Rectal smooth muscle tissue (tissue), 1 donor: ENCODE results near the gene PROC.
"Not testable (repeated sequence)": the region's sequence is repeated elsewhere in the genome, so short reads cannot be mapped to it uniquely, and the experiment has no call there.

Source experiments
- H3K27ac ChIP-seq: one replicate; pipeline ENCODE4 v1.7.0; 2013; ENCODE audit warnings: low read depth, low read length, inconsistent platforms
- H3K27me3 ChIP-seq: one replicate; pipeline ENCODE4 v1.7.0; 2013; ENCODE audit warnings: low read length; ENCODE audit not compliant: control insufficient read depth, insufficient read depth
- H3K36me3 ChIP-seq: one replicate; pipeline ENCODE4 v1.7.0; 2013; ENCODE audit warnings: low read length; ENCODE audit not compliant: control insufficient read depth, insufficient read depth
- H3K4me1 ChIP-seq: one replicate; pipeline ENCODE4 v1.7.0; 2013; ENCODE audit warnings: low read length; ENCODE audit not compliant: control insufficient read depth, insufficient read depth
- H3K4me3 ChIP-seq: one replicate; pipeline ENCODE4 v1.7.0; 2013; ENCODE audit warnings: low read length
- H3K9ac ChIP-seq: one replicate; pipeline ENCODE4 v1.7.0; 2013; ENCODE audit warnings: low read length

The PROC gene

GRCh38 chr2:127449898-127450297 is 31.7 kb downstream of the PROC start:
- Histone ChIP-seq H3K4me1 (no peaks in the 10 kb centered on the region), H3K27ac (no peak overlapping the region), H3K36me3 (no peaks in the 10 kb centered on the region), H3K4me3 (no peak overlapping the region), H3K9ac (no peak overlapping the region), H3K27me3 (no peaks in the 10 kb centered on the region)

DNA sequence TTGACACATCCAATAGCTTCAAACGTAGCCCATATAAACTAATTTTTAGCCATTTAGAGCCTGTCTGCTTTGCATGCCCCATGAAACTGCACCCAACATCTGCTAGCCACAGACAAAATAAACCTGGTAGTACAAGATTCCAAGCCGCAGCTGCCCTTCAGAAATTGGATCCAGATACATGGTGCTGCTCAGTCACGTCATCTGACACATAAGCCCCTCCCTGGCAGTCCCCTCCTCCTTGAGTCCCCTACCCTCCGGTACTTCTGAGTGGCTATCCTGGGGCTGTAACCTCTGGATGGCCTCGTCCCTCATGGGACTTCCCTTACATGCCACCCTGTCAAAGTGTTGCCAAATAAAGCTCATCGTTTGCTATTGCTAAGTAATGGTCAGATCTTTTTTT is 33.8 kb downstream of the PROC start:
- no peaks in the 10 kb centered on the region for H3K4me1 ChIP-seq

DNA sequence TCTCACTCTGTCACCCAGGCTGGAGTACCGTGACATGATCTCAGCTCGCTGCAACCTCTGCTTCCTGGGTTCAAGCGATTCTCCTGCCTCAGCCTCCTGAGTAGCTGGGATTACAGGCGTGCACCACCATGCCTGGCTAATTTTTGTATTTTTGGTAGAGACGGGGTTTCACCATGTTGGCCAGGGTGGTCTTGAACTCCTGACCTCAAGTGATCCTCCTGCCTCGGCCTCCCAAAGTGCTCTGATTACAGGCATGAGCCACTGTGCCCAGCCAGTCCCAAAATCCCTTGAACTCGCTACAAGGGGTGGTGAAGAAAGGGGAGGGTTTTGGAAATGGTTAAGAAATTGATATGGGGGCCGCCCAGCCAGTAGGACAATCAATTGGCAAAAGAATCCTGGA is 34.2 kb downstream of the PROC start:
- not testable (repeated sequence) for H3K27ac ChIP-seq, H3K9ac ChIP-seq, H3K27me3 ChIP-seq, H3K4me1 ChIP-seq, H3K4me3 ChIP-seq, H3K36me3 ChIP-seq

More for the DNA sequence above, 33.8 kb downstream of the PROC start:
- no peak overlapping the region for H3K9ac ChIP-seq
- H3K36me3 ChIP-seq, result no peaks in the 10 kb centered on the region
- H3K27ac ChIP-seq, result no peak overlapping the region
- no peak overlapping the region for H3K4me3 ChIP-seq
- H3K27me3 ChIP-seq, result no peaks in the 10 kb centered on the region

- Histone ChIP-seq H3K27me3 (no peaks in the 10 kb centered on the region), H3K9ac (no peak overlapping the region), H3K4me1 (no peaks in the 10 kb centered on the region), H3K27ac (no peak overlapping the region), H3K36me3 (no peaks in the 10 kb centered on the region), H3K4me3 (no peak overlapping the region)
These were observed 34.8 kb downstream of the PROC start for GRCh38 chr2:127453013-127453391.

DNA sequence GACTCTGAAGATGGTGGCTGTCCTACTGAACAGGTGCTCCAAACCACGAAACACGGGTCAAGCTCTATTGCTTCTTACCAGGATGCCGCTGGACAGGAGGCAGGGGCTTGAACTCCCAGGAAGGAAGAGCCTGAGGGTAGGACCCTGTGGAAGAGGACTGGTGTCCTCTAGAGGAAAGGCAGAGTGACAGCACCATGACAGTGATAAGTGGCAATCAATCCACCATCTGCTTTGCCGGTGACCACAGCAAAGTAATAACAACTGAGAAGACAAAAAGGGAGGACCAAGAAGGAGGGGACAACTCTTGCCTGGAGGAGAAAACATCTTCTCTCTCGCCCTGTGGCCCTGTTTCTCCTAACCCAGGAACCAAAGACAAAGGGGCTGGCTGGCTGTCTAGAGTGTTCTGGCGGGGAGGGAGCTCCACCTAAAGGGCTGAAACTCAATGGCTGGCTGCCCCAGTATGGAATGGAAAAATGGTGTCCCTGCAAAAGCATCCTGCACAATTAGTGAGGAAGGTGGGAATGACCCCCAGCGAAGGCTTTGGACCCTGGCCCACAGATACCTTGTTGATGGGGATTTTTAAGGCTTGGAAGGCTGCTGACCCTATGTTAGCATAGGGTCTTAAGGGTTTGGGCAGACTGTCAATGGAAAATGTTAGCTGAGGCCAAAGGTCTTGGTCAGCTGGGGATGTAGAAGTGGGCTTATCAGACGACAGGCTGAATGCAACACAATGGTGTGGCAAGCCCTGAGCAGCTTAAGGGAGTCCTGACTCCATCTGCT is 35.4 kb downstream of the PROC start:
- H3K27me3 ChIP-seq, result no peaks in the 10 kb centered on the region
- no peaks in the 10 kb centered on the region for H3K36me3 ChIP-seq
- no peak overlapping the region for H3K4me3 ChIP-seq
- H3K4me1 ChIP-seq, result no peaks in the 10 kb centered on the region
- no peak overlapping the region for H3K27ac ChIP-seq
- H3K9ac ChIP-seq, result no peak overlapping the region

DNA sequence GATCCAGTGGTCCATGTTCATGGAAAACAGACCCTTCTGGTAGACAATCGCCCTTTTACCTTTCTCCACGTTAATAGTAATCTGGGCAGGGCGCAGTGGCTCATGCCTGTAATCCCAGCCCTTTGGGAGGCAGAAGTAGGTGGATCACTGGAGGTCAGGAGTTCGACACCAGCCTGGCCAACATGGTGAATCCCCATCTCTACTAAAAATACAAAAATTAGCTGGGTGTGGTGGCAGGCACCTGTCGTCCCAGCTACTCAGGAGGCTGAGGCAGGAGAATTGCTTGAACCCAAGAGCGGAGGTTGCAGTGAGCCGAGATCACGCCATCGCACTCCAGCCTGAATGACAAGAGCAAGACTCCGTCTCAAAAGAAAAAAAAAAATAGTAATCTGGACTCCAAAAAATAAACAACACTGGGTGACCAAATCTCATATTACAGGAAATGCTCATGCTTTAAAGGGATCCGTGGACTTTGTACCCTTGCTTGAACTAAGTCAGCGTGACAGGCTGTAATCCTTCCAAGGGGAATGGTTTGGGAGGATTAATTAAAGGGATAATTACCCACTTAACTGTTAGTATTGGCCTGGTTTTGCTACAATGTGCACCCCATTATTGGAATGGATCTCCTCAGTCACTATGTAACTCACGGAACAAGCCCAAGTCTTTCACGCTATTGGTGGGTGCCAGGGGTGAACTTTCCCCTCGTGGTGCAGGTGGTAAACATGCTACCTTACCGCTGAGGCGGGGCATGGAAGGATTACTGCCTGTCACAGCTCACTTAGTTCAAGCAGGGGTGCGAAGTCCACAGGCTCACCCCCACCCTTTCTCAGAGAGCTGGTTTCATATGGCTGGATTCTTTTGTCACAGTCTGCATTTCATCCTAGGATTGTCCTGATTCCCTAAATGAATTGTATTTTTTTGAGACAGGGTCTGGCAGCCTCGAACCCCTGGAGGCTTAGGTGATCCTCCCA is 36.7 kb downstream of the PROC start:
- Histone ChIP-seq H3K27ac (no peak overlapping the region), H3K9ac (no peak overlapping the region)

DNA sequence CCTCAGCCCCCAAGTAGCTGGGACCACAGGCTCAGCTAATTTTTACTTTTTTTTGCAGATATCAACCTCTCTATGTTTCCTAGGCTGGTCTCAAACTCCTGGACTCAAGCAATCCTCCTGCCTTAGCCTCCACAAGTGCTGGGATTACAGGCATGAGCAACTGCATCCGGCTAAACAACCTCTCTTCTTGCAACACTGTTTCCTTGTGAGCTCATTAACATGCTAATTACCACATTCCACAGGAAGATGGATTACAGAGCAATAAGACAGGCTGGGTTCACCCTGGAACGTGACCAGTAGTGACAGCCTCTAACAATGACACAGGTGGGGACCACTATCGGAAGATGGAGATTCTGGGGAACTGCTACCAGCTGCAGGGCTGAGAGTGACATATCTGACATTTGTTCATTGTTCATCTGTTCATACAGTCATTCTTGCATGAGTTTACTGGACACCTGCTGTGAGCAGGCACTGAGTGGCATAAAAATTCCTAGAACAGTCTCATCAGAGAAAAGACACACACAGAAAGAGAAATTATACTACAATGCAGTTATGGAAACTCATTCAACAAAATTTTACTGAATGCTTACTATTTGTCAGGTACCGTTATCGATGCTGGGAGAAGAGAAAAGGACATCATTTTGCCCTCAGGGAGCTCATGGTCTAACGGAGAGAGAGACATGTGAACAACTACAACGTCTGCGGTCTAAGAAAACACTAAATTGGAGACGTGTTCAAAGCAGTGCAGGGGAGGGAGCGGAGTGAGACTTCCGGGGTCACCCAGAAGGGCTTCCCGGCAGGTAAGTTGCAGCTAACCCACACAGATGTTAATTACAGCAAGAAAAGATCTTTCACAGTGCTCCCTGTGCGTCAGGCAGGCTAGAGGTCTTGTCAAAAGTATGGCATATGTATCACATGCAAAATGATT is 37.6 kb downstream of the PROC start:
- H3K27me3 ChIP-seq, result no peaks in the 10 kb centered on the region
- no peak overlapping the region for H3K9ac ChIP-seq
- H3K27ac ChIP-seq, result no peak overlapping the region
- H3K4me1 ChIP-seq, result no peaks in the 10 kb centered on the region
- no peaks in the 10 kb centered on the region for H3K36me3 ChIP-seq
- no peak overlapping the region for H3K4me3 ChIP-seq

More for the DNA sequence above, 36.7 kb downstream of the PROC start:
- Histone ChIP-seq H3K27me3 (no peaks in the 10 kb centered on the region), H3K36me3 (no peaks in the 10 kb centered on the region), H3K4me3 (peak overlapping the region; percentile 24), H3K4me1 (no peaks in the 10 kb centered on the region)

- Histone ChIP-seq H3K27ac (no peak overlapping the region), H3K4me3 (no peak overlapping the region), H3K27me3 (no peaks in the 10 kb centered on the region), H3K36me3 (no peaks in the 10 kb centered on the region), H3K9ac (no peak overlapping the region), H3K4me1 (no peaks in the 10 kb centered on the region)
These were observed 38.7 kb downstream of the PROC start for GRCh38 chr2:127456960-127457359.

DNA sequence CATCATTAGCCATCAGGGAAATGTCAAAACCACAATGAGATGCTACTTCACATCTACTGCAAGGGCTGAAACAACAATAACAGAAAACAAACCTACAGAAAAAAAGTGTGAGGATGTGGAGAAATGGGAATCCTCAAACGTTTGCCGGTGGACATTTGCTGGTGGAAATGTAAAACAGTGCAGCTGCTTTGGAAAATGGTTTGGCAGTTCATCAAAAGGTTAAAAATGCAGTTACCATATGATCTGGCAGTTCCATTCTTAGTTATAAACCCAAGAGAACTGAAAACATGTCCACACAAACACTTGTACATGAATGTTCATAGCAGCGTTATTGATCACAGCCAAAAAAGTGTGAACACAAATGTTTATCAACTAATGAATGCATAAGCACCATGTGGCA is 44.2 kb downstream of the PROC start:
- Histone ChIP-seq H3K4me3 (no peak overlapping the region), H3K27me3 (no peaks in the 10 kb centered on the region), H3K4me1 (no peaks in the 10 kb centered on the region), H3K36me3 (no peaks in the 10 kb centered on the region), H3K9ac (no peak overlapping the region), H3K27ac (no peak overlapping the region)

- Histone ChIP-seq H3K36me3 (no peaks in the 10 kb centered on the region), H3K27me3 (no peaks in the 10 kb centered on the region), H3K27ac (no peak overlapping the region), H3K4me1 (no peaks in the 10 kb centered on the region), H3K4me3 (no peak overlapping the region), H3K9ac (no peak overlapping the region)
These were observed 45.1 kb downstream of the PROC start for GRCh38 chr2:127463155-127463991.

GRCh38 chr2:127464470-127465257 is 46.4 kb downstream of the PROC start:
- Histone ChIP-seq H3K27me3 (no peaks in the 10 kb centered on the region), H3K27ac (no peak overlapping the region), H3K36me3 (peaks cover 2% of the 10 kb centered on the region), H3K9ac (no peak overlapping the region), H3K4me1 (no peaks in the 10 kb centered on the region), H3K4me3 (no peak overlapping the region)
